HFFc6 (cell line): ENCODE results near the gene EPHA4. TPM values are rescaled to one million over a fixed set of nuclear protein-coding genes. Genes with fewer than 3 reads are reported as not detected.

Experiments
- DNase-seq: peaks from one replicate; pipeline ENCODE4 v3.0.0-alpha.2; 2018
- H3K27ac Mint-ChIP-seq: 2 replicates; pipeline ENCODE4 v1.8.0; 2020; ENCODE audit warnings: mild to moderate bottlenecking, mixed read lengths
- H3K27me3 Mint-ChIP-seq: 2 replicates; pipeline ENCODE4 v1.8.0; 2021; ENCODE audit warnings: mild to moderate bottlenecking, moderate library complexity, mixed read lengths; ENCODE audit not compliant: insufficient read depth
- H3K36me3 Mint-ChIP-seq: 2 replicates; pipeline ENCODE4 v1.8.0; 2021; ENCODE audit warnings: low read depth, mixed read lengths
- H3K4me1 Mint-ChIP-seq: 2 replicates; pipeline ENCODE4 v1.8.0; 2020; ENCODE audit warnings: low read depth, mixed read lengths
- H3K4me3 Mint-ChIP-seq: 2 replicates; pipeline ENCODE4 v1.8.0; 2020; ENCODE audit warnings: mild to moderate bottlenecking, moderate library complexity, mixed read lengths
- H3K9me3 Mint-ChIP-seq: 2 replicates; pipeline ENCODE4 v1.8.0; 2020; ENCODE audit warnings: mild to moderate bottlenecking, mixed read lengths
- CTCF ChIP-seq: fragments of 200-600 bp; sonication (generic); IDR thresholded peaks from 2 replicates; pipeline ENCODE4 v1.5.0; 2021; ENCODE audit warnings: antibody characterized with exemption, mild to moderate bottlenecking
- total RNA-seq, 6 experiments: library from RNA; stranded (reverse); fragmentation: NEBNext Ultra II Directional; extraction: Animal tissue kit (Norgen Biotek cat#: 25700); gene quantifications; 2 replicates in 1 of 6; 3 replicates in 5 of 6; pipeline ENCODE4 v1.2.3, GENCODE V29; 2021

The EPHA4 gene
- total RNA-seq, 6 experiments from 2014 or later, result 41.4 to 65.3 (median 51.9) TPM

- TF ChIP-seq CTCF, result no peak
- H3K27ac Mint-ChIP-seq, result no peak overlapping the region
- peaks cover 4% of the 10 kb centered on the region; the same call in 1 of the 2 replicates for H3K4me1 Mint-ChIP-seq
Observed at GRCh38 chr2:221605751-221606240, 33.7 kb upstream of the EPHA4 start.

DNA sequence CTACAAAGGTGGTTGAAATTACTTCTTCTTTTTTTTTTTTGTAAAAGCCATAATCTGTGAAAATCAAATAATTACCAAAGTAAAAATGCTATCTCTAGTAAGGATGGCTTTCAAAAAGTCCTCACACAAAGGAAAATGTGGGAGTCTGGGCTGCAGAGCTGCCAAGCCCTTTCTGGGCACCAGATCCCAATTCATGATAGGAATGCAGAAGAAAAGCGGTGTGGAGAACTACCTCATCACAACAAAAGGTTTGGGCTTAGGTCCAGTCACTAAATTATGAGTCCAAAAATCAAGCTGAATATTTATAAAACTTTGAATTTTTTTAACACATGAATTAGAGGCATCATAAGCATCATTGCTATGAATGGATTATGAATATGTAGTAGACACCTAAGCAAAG, 30.8 kb upstream of the EPHA4 start:
- no peak overlapping the region for H3K27ac Mint-ChIP-seq
- H3K27me3 Mint-ChIP-seq, result peaks cover 14% of the 10 kb centered on the region
- no peak for DNase-seq
- no peaks in the 10 kb centered on the region for H3K4me1 Mint-ChIP-seq
- TF ChIP-seq CTCF, result no peak
- H3K4me3 Mint-ChIP-seq, result no peak overlapping the region
- H3K36me3 Mint-ChIP-seq, result no peaks in the 10 kb centered on the region
- H3K9me3 Mint-ChIP-seq, result no peaks in the 10 kb centered on the region

More at GRCh38 chr2:221605751-221606240, 33.7 kb upstream of the EPHA4 start:
- no peak overlapping the region for H3K4me3 Mint-ChIP-seq
- peaks cover 13% of the 10 kb centered on the region for H3K27me3 Mint-ChIP-seq
- H3K36me3 Mint-ChIP-seq, result no peaks in the 10 kb centered on the region
- DNase-seq, result no peak
- no peaks in the 10 kb centered on the region for H3K9me3 Mint-ChIP-seq

- Mint-ChIP-seq H3K27me3 (peaks cover 14% of the 10 kb centered on the region), H3K36me3 (no peaks in the 10 kb centered on the region), H3K4me1 (peaks cover 1% of the 10 kb centered on the region; the same call in 1 of the 2 replicates), H3K9me3 (no peaks in the 10 kb centered on the region), H3K4me3 (no peak overlapping the region), H3K27ac (no peak overlapping the region)
- no peak for TF ChIP-seq CTCF
- no peak for DNase-seq
Observed at GRCh38 chr2:221601376-221601775, 29.3 kb upstream of the EPHA4 start.

GRCh38 chr2:221600388-221600787, 28.3 kb upstream of the EPHA4 start:
- H3K27me3 Mint-ChIP-seq, result peaks cover 14% of the 10 kb centered on the region
- TF ChIP-seq CTCF, result no peak
- no peak overlapping the region for H3K27ac Mint-ChIP-seq
- no peaks in the 10 kb centered on the region for H3K36me3 Mint-ChIP-seq
- H3K4me1 Mint-ChIP-seq, result peaks cover 6% of the 10 kb centered on the region; the same call in 1 of the 2 replicates
- no peaks in the 10 kb centered on the region for H3K9me3 Mint-ChIP-seq
- H3K4me3 Mint-ChIP-seq, result no peak overlapping the region
- DNase-seq, result no peak

GRCh38 chr2:221596192-221596591, 24.1 kb upstream of the EPHA4 start:
- Mint-ChIP-seq H3K4me3 (no peak overlapping the region), H3K36me3 (no peaks in the 10 kb centered on the region), H3K27ac (no peak overlapping the region), H3K4me1 (peaks cover 6% of the 10 kb centered on the region; the same call in 1 of the 2 replicates), H3K27me3 (peaks cover 4% of the 10 kb centered on the region; the same call in 1 of the 2 replicates), H3K9me3 (no peaks in the 10 kb centered on the region)
- peak; percentile 55 for DNase-seq
- TF ChIP-seq CTCF, result no peak
